Stimulated activated naive CD8-positive, alpha-beta T cell treated with anti-CD3 and anti-CD28 coated beads, Interleukin-15, Interleukin-2, amounts not matched to agents 100 U/mL and 50 U/mL, for 24 hours (primary cell): ENCODE data around the gene MPHOSPH10.
"Not testable (repeated sequence)": the region's sequence is repeated elsewhere in the genome, so short reads cannot be mapped to it uniquely, and the experiment has no call there.

Experiments used
- ATAC-seq: fragments of 150-1000 bp; cut with Tn5 transposase; one replicate; pipeline ENCODE4 v1.10.0; 2021
- DNase-seq: peaks from one replicate; pipeline ENCODE4 v3.0.0; 2021

Gene MPHOSPH10

GRCh38 chr2:71173096-71173495 lies 42.7 kb downstream of the MPHOSPH10 start:
- ATAC-seq (no peak), DNase-seq (no peak)

- ATAC-seq (no peak), DNase-seq (no peak)
These were observed 43.8 kb downstream of the MPHOSPH10 start for GRCh38 chr2:71174207-71174606.

- not testable (repeated sequence) for DNase-seq, ATAC-seq
These were observed 48.4 kb downstream of the MPHOSPH10 start for GRCh38 chr2:71178836-71179235.

- no peak for DNase-seq
- no peak for ATAC-seq
These were observed 50.9 kb downstream of the MPHOSPH10 start for GRCh38 chr2:71181316-71181715.

- ATAC-seq, DNase-seq: not testable (repeated sequence)
These were observed 53.1 kb downstream of the MPHOSPH10 start for GRCh38 chr2:71183306-71184115.

- DNase-seq: no peak
- no peak for ATAC-seq
These were observed 56.5 kb downstream of the MPHOSPH10 start for GRCh38 chr2:71186973-71187372.

GRCh38 chr2:71187589-71187988 lies 57.2 kb downstream of the MPHOSPH10 start:
- no peak for DNase-seq

GRCh38 chr2:71190656-71191569 lies 60.5 kb downstream of the MPHOSPH10 start:
- DNase-seq (no peak), ATAC-seq (no peak)

More at GRCh38 chr2:71187589-71187988, 57.2 kb downstream of the MPHOSPH10 start:
- ATAC-seq: no peak

GRCh38 chr2:71191570-71191943 lies 61.1 kb downstream of the MPHOSPH10 start:
- DNase-seq: no peak
- no peak for ATAC-seq
